DOHH2 (cell line): ENCODE results near the gene ACADS.

ENCODE experiments used
- H3F3A ChIP-seq: fragments of 200-600 bp; sonication (generic), shearing (Covaris generic); 2 replicates; pipeline ENCODE4 v1.6.0; 2016; ENCODE audit warnings: antibody characterized with exemption, mild to moderate bottlenecking; ENCODE audit not compliant: control insufficient read depth, insufficient read depth
- H3K27ac ChIP-seq: fragments of 200-600 bp; sonication (generic); 2 replicates; pipeline ENCODE4 v1.5.1; 2014; ENCODE audit warnings: low read depth, mild to moderate bottlenecking, low read length, moderate library complexity
- H3K27me3 ChIP-seq: fragments of 200-600 bp; sonication (generic); 2 replicates; pipeline ENCODE4 v1.6.1; 2014; ENCODE audit warnings: mild to moderate bottlenecking, low read length, mixed read lengths; ENCODE audit not compliant: control insufficient read depth
- H3K36me3 ChIP-seq: fragments of 200-600 bp; sonication (generic); 2 replicates; pipeline ENCODE4 v1.6.1; 2014; ENCODE audit warnings: mild to moderate bottlenecking, low read length, moderate library complexity, mixed read lengths; ENCODE audit not compliant: control insufficient read depth
- H3K4me1 ChIP-seq: fragments of 200-600 bp; sonication (generic); 2 replicates; pipeline ENCODE4 v1.6.1; 2014; ENCODE audit warnings: mild to moderate bottlenecking, low read length, mixed read lengths; ENCODE audit not compliant: control insufficient read depth
- H3K4me2 ChIP-seq: fragments of 200-600 bp; sonication (generic); 2 replicates; pipeline ENCODE4 v1.6.0; 2014; ENCODE audit warnings: mild to moderate bottlenecking, low read length, moderate library complexity
- H3K4me3 ChIP-seq: fragments of 200-600 bp; sonication (generic); 2 replicates; pipeline ENCODE4 v1.5.1; 2014; ENCODE audit warnings: mild to moderate bottlenecking, low read length, mixed read lengths
- H3K79me2 ChIP-seq: fragments of 200-600 bp; sonication (generic); 2 replicates; pipeline ENCODE4 v1.6.1; 2014; ENCODE audit warnings: mild to moderate bottlenecking, low read length, mixed read lengths; ENCODE audit not compliant: control insufficient read depth
- H3K9me2 ChIP-seq: fragments of 200-600 bp; sonication (generic); replicated peaks from 2 replicates; pipeline ENCODE4 v1.6.1; 2014; ENCODE audit warnings: mild to moderate bottlenecking, low read length, mixed read lengths; ENCODE audit not compliant: control insufficient read depth
- H3K9me3 ChIP-seq: fragments of 200-600 bp; sonication (generic); 2 replicates; pipeline ENCODE4 v1.6.1; 2014; ENCODE audit warnings: antibody characterized with exemption, low read length, mixed read lengths; ENCODE audit not compliant: control insufficient read depth, insufficient read depth
- H4K20me1 ChIP-seq: fragments of 200-600 bp; sonication (generic); 2 replicates; pipeline ENCODE4 v1.6.0; 2014; ENCODE audit warnings: low read depth, mild to moderate bottlenecking, antibody characterized with exemption, low read length, moderate library complexity; ENCODE audit not compliant: control insufficient read depth, insufficient read depth
- EZH2phosphoT487 ChIP-seq: fragments of 200-600 bp; sonication (generic); IDR thresholded peaks from 2 replicates; pipeline ENCODE4 v1.6.1; 2017; ENCODE audit warnings: borderline replicate concordance, mild to moderate bottlenecking, antibody characterized with exemption, low read length, moderate library complexity, mixed read lengths
- TF ChIP-seq, protein P1 (sequence below): fragments of 200-600 bp; sonication (generic); IDR thresholded peaks from one replicate; pipeline ENCODE4 v1.5.1; 2014; ENCODE audit warnings: antibody characterized with exemption, mild to moderate bottlenecking, low read depth, low read length; ENCODE audit not compliant: poor library complexity, severe bottlenecking

ACADS gene

GRCh38 chr12:120767071-120768024 lies 41.7 kb downstream of the ACADS start:
- Histone ChIP-seq H3K79me2 (peaks cover 2% of the 10 kb centered on the region; the same call in 1 of the 2 replicates), H3K9me3 (no peaks in the 10 kb centered on the region), H3K27ac (peak overlapping the region; percentile 77), H3K4me3 (peak overlapping the region; percentile 64), H3K4me2 (peak overlapping the region; percentile 79), H3F3A (peaks cover 12% of the 10 kb centered on the region), H4K20me1 (no peaks in the 10 kb centered on the region), H3K36me3 (peaks cover 41% of the 10 kb centered on the region), H3K9me2 (no peaks in the 10 kb centered on the region), H3K4me1 (peaks cover 69% of the 10 kb centered on the region), H3K27me3 (no peaks in the 10 kb centered on the region)
- no peak for TF ChIP-seq EZH2phosphoT487
- TF ChIP-seq, protein P1, sequence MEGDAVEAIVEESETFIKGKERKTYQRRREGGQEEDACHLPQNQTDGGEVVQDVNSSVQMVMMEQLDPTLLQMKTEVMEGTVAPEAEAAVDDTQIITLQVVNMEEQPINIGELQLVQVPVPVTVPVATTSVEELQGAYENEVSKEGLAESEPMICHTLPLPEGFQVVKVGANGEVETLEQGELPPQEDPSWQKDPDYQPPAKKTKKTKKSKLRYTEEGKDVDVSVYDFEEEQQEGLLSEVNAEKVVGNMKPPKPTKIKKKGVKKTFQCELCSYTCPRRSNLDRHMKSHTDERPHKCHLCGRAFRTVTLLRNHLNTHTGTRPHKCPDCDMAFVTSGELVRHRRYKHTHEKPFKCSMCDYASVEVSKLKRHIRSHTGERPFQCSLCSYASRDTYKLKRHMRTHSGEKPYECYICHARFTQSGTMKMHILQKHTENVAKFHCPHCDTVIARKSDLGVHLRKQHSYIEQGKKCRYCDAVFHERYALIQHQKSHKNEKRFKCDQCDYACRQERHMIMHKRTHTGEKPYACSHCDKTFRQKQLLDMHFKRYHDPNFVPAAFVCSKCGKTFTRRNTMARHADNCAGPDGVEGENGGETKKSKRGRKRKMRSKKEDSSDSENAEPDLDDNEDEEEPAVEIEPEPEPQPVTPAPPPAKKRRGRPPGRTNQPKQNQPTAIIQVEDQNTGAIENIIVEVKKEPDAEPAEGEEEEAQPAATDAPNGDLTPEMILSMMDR: peak; percentile 62

- Histone ChIP-seq H3K4me2 (no peak overlapping the region), H3K9me2 (no peaks in the 10 kb centered on the region), H3F3A (peaks cover 10% of the 10 kb centered on the region), H3K36me3 (peaks cover 31% of the 10 kb centered on the region), H3K79me2 (peaks cover 2% of the 10 kb centered on the region; the same call in 1 of the 2 replicates), H4K20me1 (no peaks in the 10 kb centered on the region), H3K9me3 (no peaks in the 10 kb centered on the region), H3K27me3 (no peaks in the 10 kb centered on the region), H3K27ac (no peak overlapping the region), H3K4me1 (peaks cover 69% of the 10 kb centered on the region), H3K4me3 (no peak overlapping the region)
- TF ChIP-seq EZH2phosphoT487: no peak
- TF ChIP-seq, protein P1: no peak
Measured at GRCh38 chr12:120771097-120771496, 45.5 kb downstream of the ACADS start.

GRCh38 chr12:120774169-120774916 lies 48.7 kb downstream of the ACADS start:
- H4K20me1 ChIP-seq: no peaks in the 10 kb centered on the region
- no peak overlapping the region for H3K4me3 ChIP-seq
- TF ChIP-seq EZH2phosphoT487: no peak
- TF ChIP-seq, protein P1: no peak
- H3F3A ChIP-seq: no peaks in the 10 kb centered on the region
- H3K27ac ChIP-seq: no peak overlapping the region
- no peaks in the 10 kb centered on the region for H3K79me2 ChIP-seq
- H3K9me3 ChIP-seq: no peaks in the 10 kb centered on the region
- no peaks in the 10 kb centered on the region for H3K9me2 ChIP-seq
- no peaks in the 10 kb centered on the region for H3K27me3 ChIP-seq
- peak overlapping the region; percentile 12; the same call in 1 of the 2 replicates for H3K4me2 ChIP-seq
- H3K4me1 ChIP-seq: peaks cover 37% of the 10 kb centered on the region
- 0 out of 2 replicates have a peak, but pooled peaks cover 6% of the 10 kb centered on the region for H3K36me3 ChIP-seq
